GM21390 (cell line): ENCODE measurements around the gene DENND2A.
"Not testable (repeated sequence)": the region's sequence is repeated elsewhere in the genome, so short reads cannot be mapped to it uniquely, and the experiment has no call there.

Experiments
- ATAC-seq: cut with Tn5 transposase; IDR thresholded peaks from one replicate; pipeline ENCODE4 v1.9.1; 2021; ENCODE audit not compliant: unreplicated experiment

DENND2A gene

GRCh38 chr7:140592964-140593671 lies 47.5 kb downstream of the DENND2A start:
- no peak for ATAC-seq

- no peak for ATAC-seq
Measured at GRCh38 chr7:140591180-140591902, 49.3 kb downstream of the DENND2A start.

GRCh38 chr7:140587243-140587642 lies 53.4 kb downstream of the DENND2A start:
- no peak for ATAC-seq

- no peak for ATAC-seq
Measured at GRCh38 chr7:140586516-140586915, 54.1 kb downstream of the DENND2A start.

- ATAC-seq = no peak
Measured at GRCh38 chr7:140585333-140585732, 55.3 kb downstream of the DENND2A start.

GRCh38 chr7:140584195-140584851 lies 56.3 kb downstream of the DENND2A start:
- ATAC-seq = no peak

- no peak for ATAC-seq
Measured at GRCh38 chr7:140581411-140581810, 59.2 kb downstream of the DENND2A start.

- no peak for ATAC-seq
Measured at GRCh38 chr7:140577651-140578050, 63.0 kb downstream of the DENND2A start.

- ATAC-seq = no peak
Measured at GRCh38 chr7:140576589-140576988, 64.0 kb downstream of the DENND2A start.

- ATAC-seq = no peak
Measured at GRCh38 chr7:140571538-140572122, 69.0 kb downstream of the DENND2A start.

DNA sequence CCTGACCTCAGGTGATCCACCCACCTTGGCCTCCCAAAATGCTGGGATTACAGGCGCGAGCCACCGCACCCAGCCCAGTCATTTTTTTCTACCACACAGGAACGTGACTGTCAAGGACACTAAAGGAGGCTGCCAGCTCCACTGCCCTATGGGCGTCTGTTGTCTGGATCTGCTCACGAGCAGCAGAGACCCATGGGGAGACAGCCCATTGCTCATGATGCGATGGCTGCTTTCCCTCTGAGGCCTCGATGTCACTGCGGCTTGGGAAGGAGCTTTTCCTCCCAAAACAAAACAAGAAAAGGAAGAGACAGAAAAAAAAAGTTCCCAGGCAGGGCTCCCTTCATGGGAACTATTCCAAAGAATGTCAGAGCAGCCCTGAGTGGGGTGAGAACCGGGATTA lies 70.5 kb downstream of the DENND2A start:
- ATAC-seq = no peak

DNA sequence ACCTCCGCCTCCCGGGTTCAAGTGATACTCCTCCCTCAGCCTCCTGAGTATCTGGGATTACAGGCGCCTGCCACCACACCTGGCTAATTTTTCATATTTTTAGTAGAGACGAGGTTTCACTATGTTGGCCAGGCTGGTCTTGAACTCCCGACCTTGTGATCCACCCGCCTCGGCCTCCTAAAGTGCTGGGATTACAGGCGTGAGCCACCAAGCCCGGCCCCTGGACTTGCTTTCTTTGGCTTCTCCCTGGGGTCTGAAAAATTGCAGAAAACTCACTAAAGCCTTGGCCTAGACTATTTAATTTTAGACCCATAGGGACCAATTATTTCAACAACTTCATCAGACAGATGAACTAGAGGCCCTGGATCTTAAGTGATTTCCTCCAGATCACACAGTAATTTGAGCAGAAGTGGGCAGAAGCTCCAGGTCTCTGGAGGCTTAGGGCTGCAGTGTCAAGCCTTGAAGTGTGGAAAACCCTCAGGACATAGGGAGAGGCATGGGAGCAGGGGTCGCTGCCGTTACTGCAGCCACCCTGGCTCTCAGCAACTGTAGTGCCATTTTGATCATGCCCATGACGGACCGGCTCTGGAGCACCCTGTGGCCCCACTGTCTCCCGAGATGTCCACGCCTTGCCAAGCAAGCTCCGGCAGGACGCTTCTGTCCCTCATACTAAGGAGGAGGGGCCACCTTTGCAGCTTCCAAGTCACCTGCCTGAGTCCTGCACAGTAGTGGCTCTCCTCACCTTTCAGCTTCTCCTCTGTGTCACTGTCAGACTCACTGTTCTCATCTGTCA lies 72.4 kb downstream of the DENND2A start:
- ATAC-seq = no peak

DNA sequence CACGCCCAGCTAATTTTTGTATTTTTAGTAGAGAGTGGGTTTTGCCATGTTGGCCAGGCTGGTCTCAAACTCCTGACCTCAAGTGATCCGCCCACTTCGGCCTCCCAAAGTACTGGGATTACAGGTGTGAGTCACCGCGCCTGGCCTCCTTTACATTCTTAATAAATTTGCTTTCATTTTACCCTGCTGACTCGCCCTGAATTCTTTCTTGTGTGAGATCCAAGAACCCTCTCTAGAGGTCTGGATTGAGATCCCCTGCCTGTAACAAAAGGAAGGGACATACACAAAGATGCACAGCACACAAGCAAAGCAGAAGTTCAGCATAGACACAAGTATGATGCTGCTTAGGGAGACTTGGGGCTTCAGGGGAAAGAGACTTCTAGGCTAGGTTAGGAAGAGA lies 74.4 kb downstream of the DENND2A start:
- not testable (repeated sequence) for ATAC-seq

GRCh38 chr7:140565761-140566160 lies 74.9 kb downstream of the DENND2A start:
- not testable (repeated sequence) for ATAC-seq

GRCh38 chr7:140564643-140565042 lies 76.0 kb downstream of the DENND2A start:
- no peak for ATAC-seq

- ATAC-seq = no peak
Measured at GRCh38 chr7:140562926-140563481, 77.6 kb downstream of the DENND2A start.

DNA sequence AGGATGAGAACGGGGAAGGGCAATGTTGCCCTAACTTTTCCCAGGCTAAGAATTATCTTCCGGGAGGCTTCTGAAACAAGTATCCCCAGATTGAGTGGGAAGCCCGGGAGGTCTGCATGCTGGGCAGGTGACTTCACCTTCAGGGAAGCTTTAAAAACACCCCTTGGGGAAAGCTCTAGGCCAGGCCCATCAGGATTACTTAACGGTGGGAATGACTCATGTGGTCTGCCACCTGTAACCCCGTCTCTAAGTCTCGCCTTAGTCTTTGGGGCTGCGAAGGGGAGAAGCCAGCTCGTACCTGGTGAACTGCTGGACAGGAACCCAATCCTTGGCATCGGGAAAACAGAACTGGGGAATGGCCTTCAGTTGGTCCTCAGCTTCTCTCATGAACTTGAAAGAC lies 81.2 kb downstream of the DENND2A start:
- ATAC-seq = no peak

DNA sequence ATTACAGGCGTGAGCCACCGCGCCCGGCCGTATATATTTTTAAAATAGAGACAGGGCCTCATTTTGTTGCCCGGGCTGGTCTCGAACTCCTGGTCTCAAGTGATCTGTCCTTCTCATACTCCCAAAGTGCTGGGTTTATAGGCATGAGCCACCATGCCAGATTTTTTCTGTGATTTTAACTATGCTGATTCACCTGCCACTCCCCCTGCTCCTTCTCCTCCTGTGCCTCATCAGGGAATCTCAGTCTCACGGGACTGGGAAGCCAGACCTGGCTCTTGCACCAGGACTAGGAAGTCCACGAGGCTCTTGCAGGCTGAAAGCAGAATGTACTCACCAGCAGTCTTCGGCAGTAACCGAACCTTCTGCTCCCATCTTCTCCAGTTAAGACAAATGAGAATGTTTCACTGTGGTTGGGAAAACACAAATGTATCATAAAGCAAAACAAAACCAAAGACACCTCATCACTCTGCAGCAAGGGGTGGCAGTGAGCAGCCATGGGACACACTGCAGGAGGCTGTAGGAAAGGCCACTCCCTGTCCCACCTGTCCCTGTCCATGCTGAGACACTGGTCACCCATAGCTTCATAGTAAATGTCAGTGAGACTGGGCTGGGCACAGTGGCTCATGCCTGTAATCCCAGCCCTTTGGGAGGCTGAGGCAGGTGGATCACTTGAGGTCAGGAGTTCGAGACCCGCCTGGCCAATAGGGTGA lies 82.6 kb downstream of the DENND2A start:
- ATAC-seq = no peak

GRCh38 chr7:140557069-140557468 lies 83.5 kb downstream of the DENND2A start:
- no peak for ATAC-seq

DNA sequence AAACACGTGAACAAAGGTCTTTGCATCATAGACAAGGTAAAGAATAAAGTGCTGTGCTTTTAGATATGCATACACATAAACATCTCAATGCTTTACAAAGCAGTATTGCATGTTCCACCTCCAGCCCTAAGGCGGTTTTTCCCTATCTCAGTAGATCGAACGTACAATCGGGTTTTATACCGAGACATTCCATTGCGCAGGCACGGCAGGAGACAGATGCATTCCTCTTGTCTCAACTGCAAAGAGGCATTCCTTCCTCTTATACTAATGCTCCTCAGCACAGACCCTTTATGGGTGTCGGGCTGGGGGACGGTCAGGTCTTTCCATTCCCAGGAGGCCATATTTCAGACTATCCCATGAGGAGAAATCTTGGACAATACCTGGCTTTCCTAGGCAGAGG lies 87.4 kb downstream of the DENND2A start:
- not testable (repeated sequence) for ATAC-seq
